LNCaP clone FGC (cell line): ENCODE data around the gene ILF3.

ENCODE experiments used
- DNase-seq: peaks from one replicate; pipeline ENCODE4 v3.0.0-alpha.2; 2011; ENCODE audit warnings: low read depth
- H3K4me3 ChIP-seq: 2 replicates; pipeline ENCODE4 v1.5.1; 2011; ENCODE audit warnings: mild to moderate bottlenecking, low read depth, low read length, control low read depth
- TF ChIP-seq, protein P1 (sequence below): IDR thresholded peaks from 2 replicates; pipeline ENCODE4 v1.5.1; 2012; ENCODE audit warnings: mild to moderate bottlenecking; ENCODE audit not compliant: control insufficient read depth, insufficient read depth; ENCODE audit errors: extremely low read depth

ILF3 gene

DNA sequence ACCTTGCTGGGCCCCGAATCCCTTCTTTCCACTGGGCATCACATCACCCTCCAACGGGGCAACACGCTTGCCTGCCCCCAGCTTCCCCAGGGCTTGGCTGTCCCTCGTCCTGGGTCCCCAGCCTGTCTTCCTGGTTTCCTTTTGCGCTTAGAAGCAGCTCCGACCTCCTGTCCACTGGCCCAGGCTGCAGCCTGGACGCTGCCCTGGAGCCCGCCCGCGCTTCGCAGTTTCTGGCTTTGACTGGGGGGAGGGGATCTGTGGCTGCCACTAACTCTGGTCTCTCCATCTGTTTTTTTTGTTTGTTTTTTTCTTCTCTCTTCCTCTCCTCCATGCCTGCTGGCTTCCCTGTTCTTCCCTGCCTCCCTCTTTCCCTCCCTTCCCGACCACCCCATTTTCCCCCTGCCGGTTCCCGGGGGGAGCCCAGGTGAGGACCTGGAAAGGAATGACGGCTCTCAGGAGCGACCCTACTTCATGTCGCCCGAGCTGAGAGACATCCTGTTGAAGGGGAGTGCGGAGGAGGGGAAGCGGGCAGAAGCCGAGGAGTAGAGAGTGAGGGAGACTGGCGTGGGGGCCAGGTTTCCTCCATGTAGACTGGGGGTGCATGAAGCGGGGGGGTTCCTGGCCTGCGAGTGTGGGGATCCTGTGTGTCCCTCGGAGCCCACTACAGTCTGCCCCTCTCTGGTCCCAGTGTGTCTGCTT, 11.5 kb upstream of the ILF3 start:
- DNase-seq = no peak
- TF ChIP-seq, protein P1, sequence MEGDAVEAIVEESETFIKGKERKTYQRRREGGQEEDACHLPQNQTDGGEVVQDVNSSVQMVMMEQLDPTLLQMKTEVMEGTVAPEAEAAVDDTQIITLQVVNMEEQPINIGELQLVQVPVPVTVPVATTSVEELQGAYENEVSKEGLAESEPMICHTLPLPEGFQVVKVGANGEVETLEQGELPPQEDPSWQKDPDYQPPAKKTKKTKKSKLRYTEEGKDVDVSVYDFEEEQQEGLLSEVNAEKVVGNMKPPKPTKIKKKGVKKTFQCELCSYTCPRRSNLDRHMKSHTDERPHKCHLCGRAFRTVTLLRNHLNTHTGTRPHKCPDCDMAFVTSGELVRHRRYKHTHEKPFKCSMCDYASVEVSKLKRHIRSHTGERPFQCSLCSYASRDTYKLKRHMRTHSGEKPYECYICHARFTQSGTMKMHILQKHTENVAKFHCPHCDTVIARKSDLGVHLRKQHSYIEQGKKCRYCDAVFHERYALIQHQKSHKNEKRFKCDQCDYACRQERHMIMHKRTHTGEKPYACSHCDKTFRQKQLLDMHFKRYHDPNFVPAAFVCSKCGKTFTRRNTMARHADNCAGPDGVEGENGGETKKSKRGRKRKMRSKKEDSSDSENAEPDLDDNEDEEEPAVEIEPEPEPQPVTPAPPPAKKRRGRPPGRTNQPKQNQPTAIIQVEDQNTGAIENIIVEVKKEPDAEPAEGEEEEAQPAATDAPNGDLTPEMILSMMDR = no peak

DNA sequence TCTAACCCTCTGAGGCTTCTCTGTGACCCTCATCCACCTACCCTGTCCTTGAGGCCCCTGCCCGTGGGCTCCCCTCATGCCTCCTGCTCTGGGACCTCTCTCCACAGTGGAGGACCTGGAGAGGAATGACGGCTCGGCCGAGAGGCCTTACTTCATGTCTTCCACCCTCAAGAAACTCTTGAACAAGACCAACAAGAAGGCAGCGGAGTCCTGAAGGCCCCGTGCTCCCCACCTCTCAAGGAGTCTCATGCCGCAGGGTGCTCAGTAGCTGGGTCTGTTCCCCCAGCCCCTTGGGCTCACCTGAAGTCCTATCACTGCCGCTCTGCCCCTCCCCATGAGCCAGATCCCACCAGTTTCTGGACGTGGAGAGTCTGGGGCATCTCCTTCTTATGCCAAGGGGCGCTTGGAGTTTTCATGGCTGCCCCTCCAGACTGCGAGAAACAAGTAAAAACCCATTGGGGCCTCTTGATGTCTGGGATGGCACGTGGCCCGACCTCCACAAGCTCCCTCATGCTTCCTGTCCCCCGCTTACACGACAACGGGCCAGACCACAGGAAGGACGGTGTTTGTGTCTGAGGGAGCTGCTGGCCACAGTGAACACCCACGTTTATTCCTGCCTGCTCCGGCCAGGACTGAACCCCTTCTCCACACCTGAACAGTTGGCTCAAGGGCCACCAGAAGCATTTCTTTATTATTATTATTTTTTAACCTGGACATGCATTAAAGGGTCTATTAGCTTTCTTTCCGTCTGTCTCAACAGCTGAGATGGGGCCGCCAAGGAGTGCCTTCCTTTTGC, 10.8 kb upstream of the ILF3 start:
- no peak for DNase-seq
- TF ChIP-seq, protein P1 = no peak

More for the DNA sequence above, 11.5 kb upstream of the ILF3 start:
- H3K4me3 ChIP-seq = no peak overlapping the region

DNA sequence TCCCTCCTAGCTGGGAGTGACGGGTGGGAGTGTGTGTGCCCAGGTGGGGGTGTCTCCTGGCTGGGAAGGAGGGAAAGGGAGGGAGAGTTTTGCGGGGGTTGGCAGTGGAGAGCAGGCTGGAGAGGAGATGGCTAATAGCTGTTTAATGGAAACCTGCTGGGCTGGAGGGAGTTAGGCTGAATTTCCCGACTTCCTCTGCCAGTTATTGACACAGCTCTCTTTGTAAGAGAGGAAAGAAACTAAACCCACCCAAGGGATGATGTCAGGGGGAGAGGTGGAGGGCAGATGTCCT, 10.2 kb upstream of the ILF3 start:
- TF ChIP-seq, protein P1 = no peak
- DNase-seq = no peak
- no peak overlapping the region for H3K4me3 ChIP-seq

More for the DNA sequence above, 10.8 kb upstream of the ILF3 start:
- no peak overlapping the region for H3K4me3 ChIP-seq

DNA sequence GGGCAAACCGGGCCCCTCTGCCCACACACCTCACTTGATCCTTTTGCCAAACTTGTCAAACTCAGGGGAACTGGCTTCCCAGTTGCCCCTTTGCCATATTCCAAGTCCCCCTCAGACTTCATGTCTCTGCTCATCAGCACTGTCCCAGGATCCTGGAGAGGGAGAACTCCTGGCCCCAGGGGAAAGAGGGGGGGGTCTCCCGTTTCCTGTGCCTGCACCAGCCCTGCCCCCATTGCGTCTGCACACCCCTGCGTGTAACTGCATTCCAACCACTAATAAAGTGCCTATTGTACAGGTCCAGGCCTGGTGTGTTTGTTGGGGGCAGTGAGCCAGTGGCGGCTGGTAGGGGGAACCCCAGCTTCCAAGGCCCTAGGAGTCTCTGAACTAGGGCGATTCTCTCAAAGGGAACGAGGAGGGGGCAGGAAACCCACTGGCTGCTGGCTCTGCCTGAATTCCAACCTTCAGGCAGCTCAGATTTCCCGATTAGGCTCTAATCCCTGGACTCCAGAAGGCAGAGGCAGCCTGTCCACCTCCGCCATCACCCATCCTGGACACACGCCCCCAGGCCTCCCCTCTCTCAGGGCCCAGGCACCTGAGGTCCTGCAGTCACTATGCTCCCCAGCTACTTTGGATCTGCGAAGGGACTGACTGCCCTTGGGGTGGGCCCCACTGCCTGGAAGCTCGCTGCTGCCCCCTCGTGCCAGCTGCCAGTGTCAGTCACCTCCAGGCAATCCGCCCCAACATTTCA, 9.7 kb upstream of the ILF3 start:
- H3K4me3 ChIP-seq = no peak overlapping the region
- DNase-seq = no peak
- TF ChIP-seq, protein P1 = peak; percentile 88

DNA sequence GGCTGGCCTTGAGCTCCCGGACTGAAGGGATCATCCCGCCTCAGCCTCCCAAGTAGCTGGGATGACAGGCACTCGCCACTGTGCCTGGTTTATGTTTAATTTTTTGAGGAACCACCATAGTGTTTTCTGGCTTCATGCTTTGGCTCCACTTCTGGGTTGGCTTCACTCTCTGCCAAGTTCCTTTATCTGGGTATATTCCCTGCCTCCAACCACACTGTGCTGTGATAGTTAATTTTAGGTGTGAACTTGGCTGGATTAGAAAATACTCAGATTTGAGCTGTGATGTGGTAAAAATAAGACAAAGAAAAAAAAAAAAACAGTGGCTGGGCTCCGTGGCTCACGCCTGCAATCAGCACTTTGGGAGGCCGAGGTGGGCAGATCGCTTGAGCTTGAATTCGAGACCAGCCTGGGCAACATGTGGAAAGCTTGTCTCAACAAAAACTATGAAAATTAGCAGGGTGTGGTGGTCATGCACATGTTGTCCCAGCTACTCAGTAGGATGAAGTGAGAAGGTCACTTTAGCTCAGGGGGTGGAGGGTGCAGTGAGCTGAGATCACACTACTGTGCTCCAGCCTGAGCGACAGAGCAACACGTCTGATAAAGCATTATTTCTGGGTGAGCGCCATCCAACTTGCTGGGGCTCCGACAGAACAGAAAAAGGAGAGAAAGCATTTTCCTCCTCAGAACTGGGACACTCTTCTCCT, 7.5 kb upstream of the ILF3 start:
- TF ChIP-seq, protein P1 = no peak
- H3K4me3 ChIP-seq = no peak overlapping the region
- DNase-seq = no peak

DNA sequence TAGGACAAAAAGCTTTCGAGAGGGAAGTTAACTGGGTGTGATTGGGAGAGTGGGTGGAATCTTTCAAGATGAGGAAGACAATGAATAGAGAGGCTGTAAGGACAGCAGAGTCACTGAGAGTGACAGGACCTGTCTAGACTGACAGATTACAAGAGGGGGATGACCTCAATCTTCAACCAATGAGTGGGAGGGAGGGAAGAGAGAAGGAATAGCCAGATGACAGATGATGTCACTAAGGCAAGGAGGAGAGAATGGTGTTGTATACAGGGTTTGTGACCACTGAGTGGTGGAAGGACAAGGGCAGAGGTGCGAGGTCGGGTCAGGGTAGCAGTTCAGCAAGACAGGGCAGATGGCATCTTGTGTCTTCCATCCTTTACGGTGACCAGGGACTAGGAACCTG, 5.8 kb upstream of the ILF3 start:
- DNase-seq = no peak
- H3K4me3 ChIP-seq = no peak overlapping the region
- TF ChIP-seq, protein P1 = no peak
